GM19395 (cell line): ENCODE results near the gene RNF157.
"Not testable (repeated sequence)": the region's sequence is repeated elsewhere in the genome, so short reads cannot be mapped to it uniquely, and the experiment has no call there.

Experiments
- ATAC-seq: cut with Tn5 transposase; IDR thresholded peaks from one replicate; pipeline ENCODE4 v1.9.1; 2021; ENCODE audit warnings: mild to moderate bottlenecking, moderate library complexity; ENCODE audit not compliant: unreplicated experiment

Gene RNF157

GRCh38 chr17:76255801-76256429, 15.6 kb upstream of the RNF157 start:
- no peak for ATAC-seq

- no peak for ATAC-seq
Observed at GRCh38 chr17:76254275-76254674, 14.0 kb upstream of the RNF157 start.

GRCh38 chr17:76253841-76254240, 13.5 kb upstream of the RNF157 start:
- ATAC-seq = no peak

GRCh38 chr17:76252967-76253766, 12.9 kb upstream of the RNF157 start:
- ATAC-seq = not testable (repeated sequence)

GRCh38 chr17:76252040-76252954, 12.0 kb upstream of the RNF157 start:
- no peak for ATAC-seq

GRCh38 chr17:76251478-76252039, 11.3 kb upstream of the RNF157 start:
- no peak for ATAC-seq

- no peak for ATAC-seq
Observed at GRCh38 chr17:76250141-76250540, 9.8 kb upstream of the RNF157 start.

GRCh38 chr17:76248013-76248782, 7.9 kb upstream of the RNF157 start:
- no peak for ATAC-seq

- ATAC-seq = no peak
Observed at GRCh38 chr17:76247304-76247703, 7.0 kb upstream of the RNF157 start.

- ATAC-seq = peak; percentile 94
Observed at GRCh38 chr17:76246080-76247066, 6.1 kb upstream of the RNF157 start.

GRCh38 chr17:76244721-76245120, 4.4 kb upstream of the RNF157 start:
- ATAC-seq = not testable (repeated sequence)

GRCh38 chr17:76243826-76244679, 3.8 kb upstream of the RNF157 start:
- no peak for ATAC-seq

GRCh38 chr17:76241691-76242255, 1.5 kb upstream of the RNF157 start:
- no peak for ATAC-seq

- no peak for ATAC-seq
Observed at GRCh38 chr17:76241204-76241538, 878 bp upstream of the RNF157 start.

- ATAC-seq = no peak
Observed at GRCh38 chr17:76239538-76240274, 587 bp downstream of the RNF157 start.

GRCh38 chr17:76238847-76239537, 1.3 kb downstream of the RNF157 start:
- ATAC-seq = no peak

- ATAC-seq = no peak
Observed at GRCh38 chr17:76237859-76238313, 2.4 kb downstream of the RNF157 start.
